GM23248 (cell line): ENCODE results near the gene ANXA7.

Experiments used
- EZH2 ChIP-seq: fragments of 200-600 bp; sonication (generic); IDR thresholded peaks from 2 replicates; pipeline ENCODE4 v1.6.1; 2018; ENCODE audit warnings: antibody characterized with exemption, mild to moderate bottlenecking; ENCODE audit not compliant: insufficient read depth, poor library complexity, severe bottlenecking
- EZH2phosphoT487 ChIP-seq: fragments of 200-600 bp; sonication (generic); IDR thresholded peaks from 2 replicates; pipeline ENCODE4 v1.6.1; 2018; ENCODE audit warnings: antibody characterized with exemption, moderate library complexity, mild to moderate bottlenecking, low read depth; ENCODE audit not compliant: insufficient read depth

- no peak for TF ChIP-seq EZH2
- TF ChIP-seq EZH2phosphoT487: no peak
These were observed 4.8 kb downstream of the ANXA7 start for GRCh38 chr10:73408978-73409521.
